MM.1S (cell line): ENCODE results near the gene CAMSAP1.

Source experiments
- DNase-seq: peaks from one replicate; pipeline ENCODE4 v3.0.0-alpha.2; 2015
- H2AFZ ChIP-seq: fragments of 300-600 bp; sonication (generic); 2 replicates; pipeline ENCODE4 v1.6.0; 2016; ENCODE audit warnings: antibody characterized with exemption, low read length
- H3F3A ChIP-seq: fragments of 300-600 bp; sonication (generic); 2 replicates; pipeline ENCODE4 v1.6.1; 2016; ENCODE audit warnings: mild to moderate bottlenecking, antibody characterized with exemption, low read length, moderate library complexity, mixed read lengths; ENCODE audit not compliant: insufficient read depth
- H3K27ac ChIP-seq: fragments of 300-600 bp; sonication (generic); 2 replicates; pipeline ENCODE4 v1.5.1; 2016; ENCODE audit warnings: mild to moderate bottlenecking, low read length
- H3K27me3 ChIP-seq: fragments of 300-600 bp; sonication (generic); replicated peaks from 2 replicates; pipeline ENCODE4 v1.6.0; 2016; ENCODE audit warnings: low read length; ENCODE audit not compliant: insufficient read depth
- H3K36me3 ChIP-seq: fragments of 300-600 bp; sonication (generic); replicated peaks from 2 replicates; pipeline ENCODE4 v1.6.1; 2016; ENCODE audit warnings: mild to moderate bottlenecking, low read length, mixed read lengths; ENCODE audit not compliant: insufficient read depth
- H3K4me1 ChIP-seq: fragments of 300-600 bp; sonication (generic); 2 replicates; pipeline ENCODE4 v1.6.1; 2016; ENCODE audit warnings: low read length, mixed read lengths
- H3K4me2 ChIP-seq: fragments of 300-600 bp; sonication (generic); 2 replicates; pipeline ENCODE4 v1.6.0; 2016; ENCODE audit warnings: low read depth, low read length
- H3K4me3 ChIP-seq: fragments of 300-600 bp; sonication (generic); 2 replicates; pipeline ENCODE4 v1.5.1; 2016; ENCODE audit warnings: low read length, mixed read lengths
- H3K79me2 ChIP-seq: fragments of 300-600 bp; sonication (generic); 2 replicates; pipeline ENCODE4 v1.6.1; 2016; ENCODE audit warnings: mixed run types, low read length, mixed read lengths
- H3K9ac ChIP-seq: fragments of 300-600 bp; sonication (generic); 2 replicates; pipeline ENCODE4 v1.6.1; 2016; ENCODE audit warnings: low read length, mixed read lengths
- H3K9me2 ChIP-seq: fragments of 300-600 bp; sonication (generic); replicated peaks from 2 replicates; pipeline ENCODE4 v1.6.1; 2016; ENCODE audit warnings: mild to moderate bottlenecking, low read length, mixed read lengths; ENCODE audit not compliant: insufficient read depth
- H3K9me3 ChIP-seq: fragments of 300-600 bp; sonication (generic); replicated peaks from 2 replicates; pipeline ENCODE4 v1.6.1; 2016; ENCODE audit warnings: mild to moderate bottlenecking, low read length, mixed read lengths; ENCODE audit not compliant: insufficient read depth
- H4K20me1 ChIP-seq: fragments of 300-600 bp; sonication (generic); 2 replicates; pipeline ENCODE4 v1.6.1; 2016; ENCODE audit warnings: mild to moderate bottlenecking, low read length, moderate library complexity, mixed read lengths; ENCODE audit not compliant: insufficient read depth
- CTCF ChIP-seq: fragments of 300-600 bp; sonication (generic); IDR thresholded peaks from 2 replicates; pipeline ENCODE4 v1.5.1; 2016; ENCODE audit warnings: antibody characterized with exemption, low read length, mixed read lengths
- EZH2 ChIP-seq: fragments of 300-600 bp; sonication (generic); optimal IDR thresholded peaks from 2 replicates; pipeline ENCODE3; 2017; ENCODE audit warnings: low read depth, mild to moderate bottlenecking, antibody characterized with exemption, low read length, mixed read lengths
- EZH2phosphoT487 ChIP-seq: fragments of 300-600 bp; sonication (generic); IDR thresholded peaks from 2 replicates; pipeline ENCODE4 v1.6.1; 2018; ENCODE audit warnings: antibody characterized with exemption, low read length

CAMSAP1 gene

GRCh38 chr9:135903786-135904520 lies 3.4 kb downstream of the CAMSAP1 start:
- no peaks in the 10 kb centered on the region for H3K9me3 ChIP-seq
- no peaks in the 10 kb centered on the region for H4K20me1 ChIP-seq
- H3K4me2 ChIP-seq: no peak overlapping the region
- no peak overlapping the region for H3K9ac ChIP-seq
- no peaks in the 10 kb centered on the region for H3F3A ChIP-seq
- no peaks in the 10 kb centered on the region for H3K27me3 ChIP-seq
- no peak overlapping the region for H3K4me3 ChIP-seq
- TF ChIP-seq CTCF: no peak
- no peak for TF ChIP-seq EZH2phosphoT487
- TF ChIP-seq EZH2: no peak
- H3K9me2 ChIP-seq: no peaks in the 10 kb centered on the region
- peaks cover 13% of the 10 kb centered on the region for H3K4me1 ChIP-seq
- H2AFZ ChIP-seq: no peak overlapping the region
- no peak for DNase-seq
- H3K79me2 ChIP-seq: peaks cover 72% of the 10 kb centered on the region
- no peak overlapping the region for H3K27ac ChIP-seq
- H3K36me3 ChIP-seq: no peaks in the 10 kb centered on the region

- no peaks in the 10 kb centered on the region for H3K27me3 ChIP-seq
- DNase-seq: no peak
- H3K36me3 ChIP-seq: no peaks in the 10 kb centered on the region
- H3K9ac ChIP-seq: no peak overlapping the region
- no peaks in the 10 kb centered on the region for H3K9me3 ChIP-seq
- H3K79me2 ChIP-seq: peaks cover 72% of the 10 kb centered on the region
- H3K4me1 ChIP-seq: peaks cover 9% of the 10 kb centered on the region
- no peaks in the 10 kb centered on the region for H4K20me1 ChIP-seq
- no peak overlapping the region for H3K27ac ChIP-seq
- no peaks in the 10 kb centered on the region for H3K9me2 ChIP-seq
- no peak overlapping the region for H3K4me2 ChIP-seq
- H2AFZ ChIP-seq: no peak overlapping the region
- H3F3A ChIP-seq: no peaks in the 10 kb centered on the region
- TF ChIP-seq CTCF: no peak
- no peak for TF ChIP-seq EZH2phosphoT487
- TF ChIP-seq EZH2: no peak
- H3K4me3 ChIP-seq: no peak overlapping the region
Measured at GRCh38 chr9:135903358-135903656, 4.0 kb downstream of the CAMSAP1 start.

GRCh38 chr9:135902655-135903357 lies 4.5 kb downstream of the CAMSAP1 start:
- no peak overlapping the region for H3K9ac ChIP-seq
- no peaks in the 10 kb centered on the region for H4K20me1 ChIP-seq
- H2AFZ ChIP-seq: no peak overlapping the region
- H3K36me3 ChIP-seq: no peaks in the 10 kb centered on the region
- H3K79me2 ChIP-seq: peaks cover 73% of the 10 kb centered on the region
- no peak for DNase-seq
- no peak for TF ChIP-seq EZH2phosphoT487
- no peak for TF ChIP-seq CTCF
- no peak for TF ChIP-seq EZH2
- H3K4me3 ChIP-seq: no peak overlapping the region
- H3K9me3 ChIP-seq: no peaks in the 10 kb centered on the region
- no peaks in the 10 kb centered on the region for H3F3A ChIP-seq
- H3K9me2 ChIP-seq: no peaks in the 10 kb centered on the region
- H3K27me3 ChIP-seq: no peaks in the 10 kb centered on the region
- no peak overlapping the region for H3K4me2 ChIP-seq
- H3K4me1 ChIP-seq: 0 out of 2 replicates have a peak, but pooled peaks cover 6% of the 10 kb centered on the region
- no peak overlapping the region for H3K27ac ChIP-seq
